Measurements from ENCODE around the gene STK11IP.

Gene STK11IP

GRCh38 chr2:219597552-219598307, at the start of gene STK11IP:
Gene STK11IP (plus strand): TSS chr2:219597857. CDS start chr2:219598120, 263 bp downstream.
- peak; percentile 91 for DNase-seq

- no peak for DNase-seq
These were observed 48.7 kb upstream of the STK11IP start for GRCh38 chr2:219548990-219549389.

GRCh38 chr2:219549619-219550018, 48.0 kb upstream of the STK11IP start:
- DNase-seq, result no peak

- DNase-seq, result no peak
These were observed 45.9 kb upstream of the STK11IP start for GRCh38 chr2:219551441-219552381.

GRCh38 chr2:219552382-219553167, 45.1 kb upstream of the STK11IP start:
- DNase-seq, result peak; percentile 56

- no peak for DNase-seq
These were observed 44.6 kb upstream of the STK11IP start for GRCh38 chr2:219553168-219553417.

- no peak for DNase-seq
These were observed 44.1 kb upstream of the STK11IP start for GRCh38 chr2:219553463-219553963.

- DNase-seq, result no peak
These were observed 43.3 kb upstream of the STK11IP start for GRCh38 chr2:219554350-219554749.

- DNase-seq, result no peak
These were observed 41.7 kb upstream of the STK11IP start for GRCh38 chr2:219555956-219556355.

- no peak for DNase-seq
These were observed 41.2 kb upstream of the STK11IP start for GRCh38 chr2:219556413-219556812.

- DNase-seq, result no peak
These were observed 40.3 kb upstream of the STK11IP start for GRCh38 chr2:219557320-219557719.

- DNase-seq, result no peak
These were observed 39.6 kb upstream of the STK11IP start for GRCh38 chr2:219557791-219558785.

GRCh38 chr2:219559156-219559915, 38.3 kb upstream of the STK11IP start:
- DNase-seq, result no peak

- no peak for DNase-seq
These were observed 37.4 kb upstream of the STK11IP start for GRCh38 chr2:219560037-219560892.

- no peak for DNase-seq
These were observed 36.8 kb upstream of the STK11IP start for GRCh38 chr2:219560893-219561178.

GRCh38 chr2:219561179-219562048, 36.2 kb upstream of the STK11IP start:
- no peak for DNase-seq

- no peak for DNase-seq
These were observed 35.3 kb upstream of the STK11IP start for GRCh38 chr2:219562049-219563020.

Measured in NCI-H1694 (cell line).